ENCODE data around the gene STK24.

DNA sequence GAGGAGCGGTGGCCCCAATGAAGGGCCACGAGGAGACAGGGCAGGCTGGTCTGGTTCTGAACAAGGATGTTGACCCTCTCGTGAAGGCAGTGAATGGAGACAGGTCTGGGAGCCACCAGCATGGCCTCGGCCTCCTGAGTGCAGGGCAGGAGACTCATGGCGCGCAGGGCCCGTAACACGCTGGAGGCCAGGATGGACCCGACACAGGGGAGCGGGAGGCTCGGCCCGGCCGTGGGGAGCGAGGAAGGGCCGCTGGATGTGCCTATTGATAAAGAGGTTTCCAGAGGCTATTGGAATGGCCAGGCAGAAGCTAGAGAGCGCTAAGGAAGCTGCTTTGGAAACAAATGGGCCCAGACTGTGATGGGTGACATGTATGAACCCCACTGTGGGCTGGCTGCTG lies 132.5 kb downstream of the STK24 start:
- TF ChIP-seq, protein P1, sequence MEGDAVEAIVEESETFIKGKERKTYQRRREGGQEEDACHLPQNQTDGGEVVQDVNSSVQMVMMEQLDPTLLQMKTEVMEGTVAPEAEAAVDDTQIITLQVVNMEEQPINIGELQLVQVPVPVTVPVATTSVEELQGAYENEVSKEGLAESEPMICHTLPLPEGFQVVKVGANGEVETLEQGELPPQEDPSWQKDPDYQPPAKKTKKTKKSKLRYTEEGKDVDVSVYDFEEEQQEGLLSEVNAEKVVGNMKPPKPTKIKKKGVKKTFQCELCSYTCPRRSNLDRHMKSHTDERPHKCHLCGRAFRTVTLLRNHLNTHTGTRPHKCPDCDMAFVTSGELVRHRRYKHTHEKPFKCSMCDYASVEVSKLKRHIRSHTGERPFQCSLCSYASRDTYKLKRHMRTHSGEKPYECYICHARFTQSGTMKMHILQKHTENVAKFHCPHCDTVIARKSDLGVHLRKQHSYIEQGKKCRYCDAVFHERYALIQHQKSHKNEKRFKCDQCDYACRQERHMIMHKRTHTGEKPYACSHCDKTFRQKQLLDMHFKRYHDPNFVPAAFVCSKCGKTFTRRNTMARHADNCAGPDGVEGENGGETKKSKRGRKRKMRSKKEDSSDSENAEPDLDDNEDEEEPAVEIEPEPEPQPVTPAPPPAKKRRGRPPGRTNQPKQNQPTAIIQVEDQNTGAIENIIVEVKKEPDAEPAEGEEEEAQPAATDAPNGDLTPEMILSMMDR (IDR thresholded peaks at IDR 0.05) = no peak
- TF ChIP-seq POLR2A (IDR thresholded peaks at IDR 0.05) = no peak
